Left lobe of liver (tissue), 2 donors: ENCODE results near the gene ZNF660. TPM values are rescaled to one million over a fixed set of nuclear protein-coding genes. Genes with fewer than 3 reads are reported as not detected.
"Not testable (repeated sequence)": the region's sequence is repeated elsewhere in the genome, so short reads cannot be mapped to it uniquely, and the experiment has no call there.

Experiments used
- ATAC-seq: fragments of 200-7000 bp; cut with Tn5 transposase; one replicate; pipeline ENCODE4 v1.9.1; 2020; ENCODE audit warnings: mild to moderate bottlenecking, moderate library complexity
- DNase-seq: peaks from one replicate; pipeline ENCODE4 v3.0.0-alpha.2; 2020; ENCODE audit warnings: low spot score
- total RNA-seq: library from RNA; stranded (reverse); gene quantifications from one replicate; pipeline ENCODE4 v1.2.1, GENCODE V29; 2021
- donor health status: DM: no; HTN: no; CAD: no; lungs with moderate emphysema.
- donor health status: DM: no; HTN: yes; CAD: no.

The ZNF660 gene
- total RNA-seq, result 0.30 TPM

GRCh38 chr3:44584646-44585501, at the start of gene ZNF660:
Gene ZNF660, plus strand, starts transcription at chr3:44584964. Its CDS starts 9,230 bp downstream, at chr3:44594194.
- ATAC-seq, result peak; percentile 69
- no peak for DNase-seq

DNA sequence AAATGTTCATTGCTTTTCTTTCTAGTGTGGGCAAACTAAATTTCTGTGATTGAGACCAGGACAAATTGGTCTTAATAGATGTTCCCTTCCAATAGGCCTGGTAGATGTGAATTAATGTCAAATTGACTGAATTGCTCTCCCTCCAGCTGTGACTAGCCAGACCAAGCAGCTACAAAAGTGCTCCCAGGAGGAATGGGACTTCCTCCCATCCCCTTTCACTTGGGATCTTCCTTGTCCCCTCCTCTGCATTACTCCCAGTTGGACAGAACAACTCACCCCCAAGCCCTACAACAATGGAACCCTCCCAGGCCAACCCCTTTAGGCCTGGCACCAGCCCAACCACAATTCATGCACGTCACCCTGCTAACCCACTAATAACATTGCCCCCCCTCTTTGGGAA, 49.4 kb upstream of the ZNF660 start:
- ATAC-seq, result no peak
- no peak for DNase-seq

DNA sequence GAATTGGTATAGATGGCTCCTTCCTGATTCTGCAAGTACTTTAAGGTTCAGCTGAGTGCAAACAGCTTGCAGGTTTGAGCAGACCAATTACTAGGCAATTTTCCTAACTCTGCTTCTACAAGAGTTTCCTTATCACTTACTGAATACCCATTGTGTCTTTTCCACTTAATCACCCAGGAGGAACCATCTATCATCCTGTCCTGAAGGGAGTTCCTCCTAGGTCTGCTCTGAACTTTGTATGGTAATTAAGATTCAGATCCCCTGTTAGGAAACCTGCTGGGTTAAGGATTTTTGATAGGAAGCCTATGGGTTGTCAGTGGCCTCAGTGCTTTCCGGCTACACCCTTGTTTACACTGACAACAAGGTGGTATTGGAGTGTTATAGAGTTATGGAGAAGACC, 40.0 kb upstream of the ZNF660 start:
- DNase-seq, ATAC-seq: not testable (repeated sequence)

GRCh38 chr3:44554626-44555592, 29.9 kb upstream of the ZNF660 start, which contains the start of gene ZKSCAN7:
Gene ZKSCAN7, plus strand, starts transcription at chr3:44555193. Its CDS starts 1,855 bp downstream, at chr3:44557048.
- DNase-seq (peak; percentile 69), ATAC-seq (peak; percentile 92)

GRCh38 chr3:44555723-44556122, 29.0 kb upstream of the ZNF660 start:
- peak; percentile 5 for ATAC-seq
- no peak for DNase-seq

GRCh38 chr3:44557074-44557473, 27.7 kb upstream of the ZNF660 start:
- no peak for ATAC-seq
- DNase-seq, result no peak

DNA sequence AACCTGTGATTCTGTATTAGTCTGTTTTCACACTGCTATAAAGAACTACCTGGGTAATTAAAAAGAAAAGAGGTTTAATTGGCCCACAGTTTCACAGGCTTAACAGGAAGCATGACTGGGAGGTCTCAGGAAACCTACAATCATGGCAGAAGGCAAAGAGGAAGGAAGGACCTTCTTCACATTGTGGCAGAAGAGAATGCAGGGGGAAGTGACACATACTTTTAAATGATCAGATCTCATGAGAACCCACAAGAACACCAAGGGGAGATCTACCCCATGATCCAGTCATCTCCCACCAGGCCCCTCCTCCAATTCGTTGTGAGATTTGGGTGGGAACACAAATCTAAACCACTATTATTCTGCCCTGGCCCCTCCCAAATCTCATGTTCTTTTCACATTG, 23.7 kb upstream of the ZNF660 start:
- no peak for DNase-seq
- ATAC-seq, result no peak

DNA sequence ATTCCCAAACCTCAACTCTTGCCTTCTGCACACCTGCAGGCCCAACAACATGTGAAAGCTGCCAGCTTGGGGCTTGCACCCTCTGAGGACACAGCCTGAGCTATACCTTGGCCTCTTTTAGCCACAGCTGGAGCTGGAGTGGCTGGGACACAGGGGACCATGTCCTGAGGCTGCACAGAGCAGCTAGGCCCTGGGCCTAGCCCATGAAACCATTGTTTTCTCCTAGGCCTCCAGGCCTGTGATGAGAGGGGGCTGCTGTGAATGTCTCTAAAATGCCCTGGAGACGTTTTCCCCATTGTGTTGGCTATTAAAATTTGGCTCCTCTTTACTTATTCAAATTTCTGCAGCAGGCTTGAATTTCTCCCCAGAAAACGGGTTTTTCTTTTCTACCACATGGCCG, 22.6 kb upstream of the ZNF660 start:
- DNase-seq (no peak), ATAC-seq (no peak)

GRCh38 chr3:44568561-44568960, 16.2 kb upstream of the ZNF660 start:
- no peak for ATAC-seq
- DNase-seq, result no peak

GRCh38 chr3:44571024-44571423, 13.7 kb upstream of the ZNF660 start:
- DNase-seq (no peak), ATAC-seq (no peak)

DNA sequence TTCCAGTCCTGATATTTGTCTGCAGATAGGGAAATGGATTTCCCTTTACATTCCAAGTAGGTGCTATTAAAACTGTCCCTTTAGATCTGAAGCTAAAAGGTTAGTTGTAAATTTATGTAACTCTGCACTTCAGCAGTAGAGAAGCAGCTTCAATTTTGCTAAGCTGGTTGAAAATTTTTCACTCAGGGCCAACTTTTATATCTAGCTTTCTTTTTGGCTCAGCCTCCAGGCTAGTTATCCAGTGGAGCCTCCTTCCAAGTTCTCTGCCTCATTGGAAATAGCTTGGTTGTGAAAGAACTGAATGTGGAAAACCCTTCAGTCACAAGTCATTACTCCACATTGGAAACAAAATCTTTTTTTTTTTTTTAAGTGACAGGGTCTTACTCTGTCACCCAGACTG, 8.2 kb upstream of the ZNF660 start:
- no peak for DNase-seq
- ATAC-seq, result no peak

- DNase-seq, ATAC-seq: not testable (repeated sequence)
These were observed 7.3 kb upstream of the ZNF660 start for GRCh38 chr3:44577354-44577952.

GRCh38 chr3:44578316-44578715, 6.4 kb upstream of the ZNF660 start:
- DNase-seq, ATAC-seq: not testable (repeated sequence)

- not testable (repeated sequence) for DNase-seq, ATAC-seq
These were observed 5.7 kb upstream of the ZNF660 start for GRCh38 chr3:44578924-44579515.

DNA sequence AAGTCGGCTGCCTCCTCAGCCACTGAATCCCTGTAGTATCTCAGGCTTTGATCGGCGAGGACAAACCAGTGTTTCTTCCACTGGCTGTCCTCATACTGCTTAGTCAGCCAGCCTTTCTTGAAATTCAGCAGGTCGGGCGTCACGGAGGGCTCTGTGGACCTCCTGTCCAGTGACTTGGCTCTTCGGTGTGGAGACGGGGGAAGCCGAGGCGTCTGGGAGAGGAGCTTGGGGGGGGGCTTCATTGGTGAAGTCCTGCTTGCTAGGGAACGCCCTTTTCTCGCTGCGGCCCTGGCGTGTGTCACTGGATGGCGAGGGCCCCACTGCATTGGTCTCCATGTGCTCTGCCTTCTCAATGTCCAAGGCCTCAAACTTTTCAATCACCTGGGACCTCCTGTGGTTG, 5.0 kb upstream of the ZNF660 start:
- DNase-seq, ATAC-seq: not testable (repeated sequence)

DNA sequence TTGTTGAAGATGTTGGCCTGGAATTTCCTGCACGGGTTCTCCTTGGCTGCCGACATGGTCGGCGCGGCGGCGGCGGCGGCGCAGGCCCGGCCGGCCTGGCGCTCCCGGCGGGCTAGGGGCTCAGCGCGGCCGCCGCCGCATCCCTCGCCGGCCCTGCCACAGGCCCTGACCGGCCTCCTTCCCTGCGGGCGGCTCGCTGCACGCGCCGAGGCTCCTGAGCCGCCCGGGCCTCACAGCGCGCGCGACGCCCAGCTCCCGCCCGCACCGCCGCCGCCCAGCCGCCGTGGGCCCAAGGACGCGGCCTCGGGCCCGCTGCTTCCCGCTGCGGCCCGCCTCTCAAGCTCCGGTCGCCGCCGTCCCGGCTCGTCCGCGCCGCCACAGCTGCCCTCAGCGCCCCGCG, 3.8 kb upstream of the ZNF660 start:
- ATAC-seq, DNase-seq: not testable (repeated sequence)

DNA sequence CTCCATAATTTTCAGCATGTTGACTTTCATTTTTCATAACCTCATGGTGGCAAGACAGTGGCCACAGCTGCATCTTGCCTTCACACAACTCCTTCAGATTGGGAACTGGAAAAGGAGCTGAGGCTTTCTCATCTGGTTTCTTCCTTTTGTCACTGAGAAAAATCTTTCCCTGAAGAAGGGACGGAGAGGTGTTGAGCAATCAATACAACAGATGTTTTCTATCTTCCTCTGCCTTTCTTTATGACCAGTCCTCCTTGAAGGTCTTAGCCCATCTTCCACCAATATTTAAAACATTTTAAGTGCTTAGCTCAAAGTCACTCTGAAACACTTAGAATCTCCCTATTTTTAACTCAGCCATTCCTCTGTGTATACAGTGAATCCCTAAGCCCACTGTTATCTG, 11.9 kb downstream of the ZNF660 start:
- DNase-seq (no peak), ATAC-seq (no peak)

DNA sequence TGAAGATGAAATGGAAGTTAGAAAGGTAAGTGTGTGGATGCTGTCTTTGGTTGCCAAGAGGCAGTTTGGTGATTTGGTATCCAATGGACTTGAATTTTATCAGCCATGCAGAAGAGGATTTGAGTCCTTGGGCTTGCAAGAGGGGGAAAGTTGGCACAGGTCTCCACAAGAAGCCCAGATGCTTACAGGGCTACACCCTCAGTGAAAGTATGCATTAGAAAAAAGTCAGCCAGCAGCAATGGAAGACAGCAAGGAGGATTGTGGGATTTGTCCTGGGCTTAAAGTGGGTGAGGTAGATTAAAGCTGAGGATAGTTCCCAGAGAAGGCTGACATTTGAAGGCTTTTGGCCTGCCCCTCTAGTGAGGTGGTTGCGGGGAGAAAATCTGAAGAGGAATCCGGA, 17.0 kb downstream of the ZNF660 start:
- DNase-seq, result no peak
- ATAC-seq, result no peak

GRCh38 chr3:44612678-44613077, 27.9 kb downstream of the ZNF660 start:
- ATAC-seq (no peak), DNase-seq (no peak)

DNA sequence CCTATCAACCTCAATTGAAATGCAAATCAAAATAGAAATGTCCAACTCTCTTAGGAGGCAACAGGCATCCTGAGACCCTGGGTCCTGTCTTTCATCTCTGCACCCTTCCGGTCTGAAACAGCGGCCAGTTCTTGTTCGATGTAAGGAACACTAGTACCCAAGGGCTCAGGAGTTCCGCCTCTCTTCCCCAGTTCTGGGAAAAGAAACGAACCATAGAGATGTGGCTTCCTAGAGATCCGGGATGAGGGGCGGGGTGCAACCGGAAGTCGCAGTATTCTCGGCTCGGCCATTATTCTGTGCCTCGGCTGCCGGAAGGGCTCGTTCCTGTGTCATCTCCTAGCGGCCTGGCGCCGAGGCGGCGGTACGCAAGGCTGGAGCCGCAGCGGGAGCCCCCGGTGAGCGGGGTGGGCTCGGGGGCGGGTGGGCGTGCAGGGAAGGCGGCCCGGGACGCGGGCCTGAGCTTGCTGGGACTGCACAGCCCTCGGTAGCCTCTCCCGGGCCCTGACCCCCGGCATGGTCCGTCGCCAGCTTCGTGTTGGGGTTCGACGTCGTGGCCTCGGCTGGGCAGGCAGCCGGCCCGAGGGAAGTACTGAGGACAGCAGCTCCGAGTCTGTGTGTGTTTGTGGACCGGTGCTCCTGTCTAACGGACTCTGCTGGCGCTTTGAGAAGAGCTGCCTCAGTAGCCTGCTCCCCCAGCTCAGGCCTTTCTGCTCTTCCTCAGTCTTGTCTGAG, 40.2 kb downstream of the ZNF660 start, which contains the start of gene ZNF197:
Gene ZNF197, plus strand, starts transcription at position 288 of the 732 bp plus-strand sequence. CDS start 4,119 bp downstream, outside the sequence.
- ATAC-seq, result peak; percentile 98
- DNase-seq, result peak; percentile 89
